Keratinocyte (primary cell): Measurements from ENCODE around the gene HAT1.

Source experiments
- CTCF ChIP-seq, 3 experiments: IDR thresholded peaks in 1 of 3; conservative IDR thresholded peaks in 1 of 3; optimal IDR thresholded peaks in 1 of 3; 2 replicates in 2 of 3; 3 replicates in 1 of 3; pipeline versions ENCODE3 to v1.5.1; 2011; ENCODE audit warnings: low read length in 3 of 3, mild to moderate bottlenecking in 3 of 3, moderate library complexity in 2 of 3, control low read depth in 1 of 3, inconsistent platforms in 1 of 3; ENCODE audit not compliant: insufficient read depth in 2 of 3; ENCODE audit errors: extremely low read depth in 1 of 3
- EZH2 ChIP-seq: IDR thresholded peaks from one replicate; pipeline ENCODE4 v1.6.1; 2012; ENCODE audit warnings: inconsistent platforms, mild to moderate bottlenecking, low read length, moderate library complexity

DNA sequence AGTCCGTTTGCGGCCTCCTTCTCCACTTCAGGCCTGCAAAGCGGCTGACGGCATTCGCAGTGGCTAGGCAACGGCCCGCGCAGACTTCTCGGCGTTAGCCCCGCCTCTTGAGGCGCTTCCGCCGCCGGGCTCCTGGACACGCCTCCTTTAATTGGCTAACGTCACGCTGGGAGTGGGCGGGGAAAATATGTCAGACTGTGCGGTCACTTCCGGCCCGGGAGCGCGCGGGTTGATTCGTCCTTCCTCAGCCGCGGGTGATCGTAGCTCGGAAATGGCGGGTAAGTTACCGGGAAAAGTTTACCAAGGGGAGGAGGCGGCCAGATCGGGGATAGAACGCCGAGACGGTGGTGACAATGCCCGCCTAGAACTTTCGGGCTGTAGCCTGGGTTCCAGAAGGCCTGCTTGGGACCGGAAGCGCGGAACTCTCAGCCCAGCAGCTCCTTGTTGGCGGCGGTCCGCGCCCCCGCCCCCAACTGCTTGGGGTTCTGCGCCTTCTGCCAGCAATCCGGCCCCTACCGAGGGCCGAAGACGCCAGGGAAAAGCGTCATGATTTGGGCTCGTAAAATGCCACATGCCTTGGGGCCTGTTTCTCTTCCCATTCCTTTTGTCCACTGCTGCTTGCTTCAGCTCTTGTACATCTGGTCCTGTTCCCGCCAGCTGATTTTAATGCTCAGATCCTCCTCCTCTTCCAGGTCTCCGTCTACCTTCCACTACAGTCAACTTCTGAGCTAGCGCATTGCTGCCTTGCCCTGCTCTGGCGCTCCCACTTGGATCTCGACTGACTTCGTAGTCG lies at the start of gene HAT1:
- TF ChIP-seq EZH2 (no peak), CTCF (optimal IDR thresholded peaks at IDR 0.05 in 1 of 3, IDR thresholded peaks at IDR 0.05 in 1 of 3, conservative IDR thresholded peaks at IDR 0.05 in 1 of 3; ENCODE audit: extremely low read depth in 1 of 3, insufficient read depth in 2 of 3, low read length in 3 of 3) (no peak)
